Measurements from ENCODE around the gene BRK1.

DNA sequence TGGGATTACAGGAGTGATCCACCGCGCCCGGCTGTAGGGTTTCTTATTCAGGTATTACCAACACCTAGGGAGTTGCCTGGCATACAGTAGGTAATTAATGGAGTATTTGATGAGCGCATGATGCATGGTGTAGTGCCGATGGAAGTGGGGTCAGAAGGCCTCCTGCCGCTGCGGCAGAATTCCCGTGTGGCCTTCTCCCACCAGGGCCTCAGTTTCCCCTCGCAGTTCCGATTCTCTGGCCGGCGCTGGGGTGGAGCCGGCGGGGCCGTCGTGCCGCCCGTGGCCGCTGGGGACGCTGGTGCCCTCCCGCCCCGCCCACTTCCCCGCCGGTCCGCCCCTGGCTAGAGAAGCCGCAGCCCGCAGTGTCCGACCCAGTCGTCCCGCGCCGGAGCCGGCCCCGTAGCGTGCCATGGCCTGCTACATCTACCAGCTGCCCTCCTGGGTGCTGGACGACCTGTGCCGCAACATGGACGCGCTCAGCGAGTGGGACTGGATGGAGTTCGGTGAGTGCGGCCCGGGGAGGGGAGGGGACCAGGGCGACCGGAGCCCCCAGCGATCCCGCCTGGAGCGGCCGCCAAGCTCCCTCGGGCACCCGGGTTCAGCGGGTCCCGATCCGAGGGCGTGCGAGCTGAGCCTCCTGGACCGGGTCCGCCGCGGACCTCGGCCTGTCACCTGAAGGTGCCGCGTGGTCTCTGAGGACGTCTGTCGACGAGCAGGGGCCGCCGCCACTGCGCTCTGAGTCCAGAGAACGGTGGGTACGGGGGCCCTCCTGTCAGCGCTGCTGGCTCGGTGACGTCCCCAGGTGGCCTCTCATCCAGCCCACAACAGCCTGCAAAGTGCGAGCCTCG lies 49.3 kb downstream of the BRK1 start, which contains the start of gene IRAK2:
- TF ChIP-seq, protein P1, sequence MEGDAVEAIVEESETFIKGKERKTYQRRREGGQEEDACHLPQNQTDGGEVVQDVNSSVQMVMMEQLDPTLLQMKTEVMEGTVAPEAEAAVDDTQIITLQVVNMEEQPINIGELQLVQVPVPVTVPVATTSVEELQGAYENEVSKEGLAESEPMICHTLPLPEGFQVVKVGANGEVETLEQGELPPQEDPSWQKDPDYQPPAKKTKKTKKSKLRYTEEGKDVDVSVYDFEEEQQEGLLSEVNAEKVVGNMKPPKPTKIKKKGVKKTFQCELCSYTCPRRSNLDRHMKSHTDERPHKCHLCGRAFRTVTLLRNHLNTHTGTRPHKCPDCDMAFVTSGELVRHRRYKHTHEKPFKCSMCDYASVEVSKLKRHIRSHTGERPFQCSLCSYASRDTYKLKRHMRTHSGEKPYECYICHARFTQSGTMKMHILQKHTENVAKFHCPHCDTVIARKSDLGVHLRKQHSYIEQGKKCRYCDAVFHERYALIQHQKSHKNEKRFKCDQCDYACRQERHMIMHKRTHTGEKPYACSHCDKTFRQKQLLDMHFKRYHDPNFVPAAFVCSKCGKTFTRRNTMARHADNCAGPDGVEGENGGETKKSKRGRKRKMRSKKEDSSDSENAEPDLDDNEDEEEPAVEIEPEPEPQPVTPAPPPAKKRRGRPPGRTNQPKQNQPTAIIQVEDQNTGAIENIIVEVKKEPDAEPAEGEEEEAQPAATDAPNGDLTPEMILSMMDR (IDR thresholded peaks at IDR 0.05; ENCODE audit: low read length) = peak; percentile 58
- no peak for TF ChIP-seq EZH2 (IDR thresholded peaks at IDR 0.05; ENCODE audit: borderline replicate concordance, low read length)
